ENCODE measurements around the gene TOR4A. TPM values are rescaled to one million over a fixed set of nuclear protein-coding genes. Genes with fewer than 3 reads are reported as not detected.

The TOR4A gene
- total and polyA plus RNA-seq, 2 experiments from 2014 or later: 2.0 to 19.0 TPM

GRCh38 chr9:137275203-137275587 lies 2.3 kb upstream of the TOR4A start:
- Mint-ChIP-seq H3K9me3 (no peaks in the 10 kb centered on the region; the same call in 2 of the 3 replicates), H3K36me3 (ENCODE audit: low read depth) (peaks cover 9% of the 10 kb centered on the region), H3K27ac (peak overlapping the region; percentile 86), H3K4me3 (no peak overlapping the region; the same call in 2 of the 3 replicates), H3K4me1 (peaks cover 36% of the 10 kb centered on the region), H3K27me3 (ENCODE audit: insufficient read depth, low read depth, poor library complexity) (peaks cover 28% of the 10 kb centered on the region)
- H3K9me2 ChIP-seq (ENCODE audit: insufficient read depth): no peaks in the 10 kb centered on the region
- DNase-seq (ENCODE audit: low spot score) (no peak), ATAC-seq (no peak)
- no peaks in the 10 kb centered on the region for H3K36me3 ChIP-seq (ENCODE audit: insufficient read depth)
- 0 out of 2 replicates have a peak, but pooled peaks cover 3% of the 10 kb centered on the region for H3K27me3 ChIP-seq (ENCODE audit: insufficient read depth)
- no peak overlapping the region for H3K4me2 ChIP-seq
- no peak overlapping the region for H2AFZ ChIP-seq
- no peaks in the 10 kb centered on the region for H4K20me1 ChIP-seq (replicated peaks; ENCODE audit: insufficient read depth)
- H3K4me1 ChIP-seq (ENCODE audit: insufficient read depth): peaks cover 12% of the 10 kb centered on the region
- TF ChIP-seq CREB1 (CRISPR knock-in tag; IDR thresholded peaks at IDR 0.05; ENCODE audit: low read depth) (no peak), POLR2AphosphoS5 (IDR thresholded peaks at IDR 0.05; ENCODE audit: low read depth) (no peak), EZH2 (IDR thresholded peaks at IDR 0.05; ENCODE audit: low read depth, unreplicated experiment) (no peak), CTCF (conservative IDR thresholded peaks at IDR 0.05; ENCODE audit: low read depth in 2 of 2) (no peak), REST (IDR thresholded peaks at IDR 0.05; ENCODE audit: unreplicated experiment) (no peak), STAT1 (IDR thresholded peaks at IDR 0.05; ENCODE audit: unreplicated experiment) (no peak), EZH2phosphoT487 (IDR thresholded peaks at IDR 0.05; ENCODE audit: unreplicated experiment) (no peak), ETS1 (IDR thresholded peaks at IDR 0.05) (no peak), ZNF114 (CRISPR knock-in tag; IDR thresholded peaks at IDR 0.05) (no peak), ZNF462 (CRISPR knock-in tag; IDR thresholded peaks at IDR 0.05) (no peak), JUNB (IDR thresholded peaks at IDR 0.05; ENCODE audit: unreplicated experiment) (no peak), ZNF331 (CRISPR knock-in tag; IDR thresholded peaks at IDR 0.05; ENCODE audit: low read depth) (no peak), NANOG (IDR thresholded peaks at IDR 0.05; ENCODE audit: borderline replicate concordance) (no peak)
- 0 out of 2 replicates have a peak, but pooled peaks cover 13% of the 10 kb centered on the region for H3F3A ChIP-seq (replicated peaks; ENCODE audit: low read depth)
- no peak overlapping the region for H3K27ac ChIP-seq (ENCODE audit: low read depth)
- H3K4me3 ChIP-seq: no peak overlapping the region
- H3K79me2 ChIP-seq (replicated peaks; ENCODE audit: insufficient read depth): no peaks in the 10 kb centered on the region

Data from GM23338 (cell line).